Activated T-cell treated with anti-CD3 and anti-CD28 coated beads, Interleukin-2, amount 50 U/mL, for 72 hours (primary cell): ENCODE measurements around the gene HK2. TPM values are rescaled to one million over a fixed set of nuclear protein-coding genes. Genes with fewer than 3 reads are reported as not detected.
"Not testable (repeated sequence)": the region's sequence is repeated elsewhere in the genome, so short reads cannot be mapped to it uniquely, and the experiment has no call there.

Source experiments
- ATAC-seq, 2 donors: fragments of 150-1000 bp; cut with Tn5 transposase; replicated peaks in 1 of 2; 2 replicates each; pipeline ENCODE4 v1.10.0; 2021; ENCODE audit warnings: moderate library complexity in 2 of 2, mild to moderate bottlenecking in 1 of 2
- DNase-seq, 2 donors: peaks; one replicate each; pipeline ENCODE4 v3.0.0; 2021 to 2022; ENCODE audit warnings: mixed read lengths in 1 of 2
- H3K27ac Mint-ChIP-seq: one replicate; pipeline ENCODE4 v1.8.0; 2022; ENCODE audit warnings: mild to moderate bottlenecking, moderate library complexity, mixed read lengths
- H3K27me3 Mint-ChIP-seq: one replicate; pipeline ENCODE4 v1.8.0; 2022; ENCODE audit warnings: low read depth, mixed read lengths
- H3K36me3 Mint-ChIP-seq, 2 donors: one replicate each; pipeline ENCODE4 v1.8.0; 2022; ENCODE audit warnings: mixed read lengths in 2 of 2, mild to moderate bottlenecking in 1 of 2; ENCODE audit not compliant: insufficient read depth in 2 of 2
- H3K4me1 Mint-ChIP-seq: one replicate; pipeline ENCODE4 v1.8.0; 2022; ENCODE audit warnings: low read depth, mixed read lengths
- H3K4me3 Mint-ChIP-seq, 2 donors: one replicate each; pipeline ENCODE4 v1.8.0; 2022; ENCODE audit warnings: mild to moderate bottlenecking in 2 of 2, mixed read lengths in 2 of 2, moderate library complexity in 2 of 2
- H3K9me3 Mint-ChIP-seq, 2 donors: one replicate each; pipeline ENCODE4 v1.8.0; 2022; ENCODE audit warnings: mixed read lengths in 2 of 2
- total RNA-seq, 2 donors: library from RNA; stranded (reverse); gene quantifications; one replicate each; pipeline ENCODE4 v1.2.3, GENCODE V29; 2022

HK2 gene
- total RNA-seq, 2 donors from 2014 or later, result 31.2 to 36.4 TPM

GRCh38 chr2:74843433-74843832 is 9.5 kb downstream of the HK2 start:
- H3K36me3 Mint-ChIP-seq, result peaks cover 1 to 4% of the 10 kb centered on the region in 2 donors
- DNase-seq, result no peak
- H3K4me3 Mint-ChIP-seq, result peak overlapping the region; percentile 80 to 97
- H3K9me3 Mint-ChIP-seq, result no peaks in the 10 kb centered on the region
- peaks cover 99% of the 10 kb centered on the region for H3K4me1 Mint-ChIP-seq
- H3K27me3 Mint-ChIP-seq, result no peaks in the 10 kb centered on the region
- no peak for ATAC-seq
- peak overlapping the region; percentile 96 for H3K27ac Mint-ChIP-seq

- Mint-ChIP-seq H3K9me3 (no peaks in the 10 kb centered on the region), H3K4me1 (peaks cover 99% of the 10 kb centered on the region), H3K27ac (peak overlapping the region; percentile 96), H3K36me3 (peaks cover 1 to 4% of the 10 kb centered on the region in 2 donors), H3K4me3 (peak overlapping the region; percentile 80 to 97), H3K27me3 (no peaks in the 10 kb centered on the region)
- ATAC-seq (peak; percentile 89 to 90), DNase-seq (peak; percentile 42 to 46)
Observed at GRCh38 chr2:74843899-74844298, 10.0 kb downstream of the HK2 start.

GRCh38 chr2:74844752-74845151 is 10.8 kb downstream of the HK2 start:
- H3K4me3 Mint-ChIP-seq, result no peak overlapping the region

GRCh38 chr2:74845217-74845751 is 11.4 kb downstream of the HK2 start:
- peaks cover 100% of the 10 kb centered on the region for H3K4me1 Mint-ChIP-seq
- H3K36me3 Mint-ChIP-seq, result peaks cover 1 to 2% of the 10 kb centered on the region in 2 donors
- H3K4me3 Mint-ChIP-seq, result peak overlapping the region; percentile 53 to 56
- ATAC-seq (peak; percentile 46 to 52), DNase-seq (peak; percentile 34 to 48)
- no peaks in the 10 kb centered on the region for H3K9me3 Mint-ChIP-seq
- H3K27ac Mint-ChIP-seq, result peak overlapping the region; percentile 70
- no peaks in the 10 kb centered on the region for H3K27me3 Mint-ChIP-seq

More at GRCh38 chr2:74844752-74845151, 10.8 kb downstream of the HK2 start:
- no peak for ATAC-seq
- Mint-ChIP-seq H3K9me3 (no peaks in the 10 kb centered on the region), H3K36me3 (peaks cover 1 to 2% of the 10 kb centered on the region in 2 donors), H3K4me1 (peaks cover 100% of the 10 kb centered on the region), H3K27ac (no peak overlapping the region), H3K27me3 (no peaks in the 10 kb centered on the region)
- DNase-seq, result no peak

GRCh38 chr2:74845991-74846390 is 12.1 kb downstream of the HK2 start:
- Mint-ChIP-seq H3K4me3 (peak overlapping the region; percentile 39 to 59), H3K27ac (peak overlapping the region; percentile 74), H3K4me1 (peaks cover 100% of the 10 kb centered on the region)

GRCh38 chr2:74846481-74846880 is 12.6 kb downstream of the HK2 start:
- H3K36me3 Mint-ChIP-seq, result peaks cover 1 to 2% of the 10 kb centered on the region in 2 donors
- H3K27ac Mint-ChIP-seq, result peak overlapping the region; percentile 74
- ATAC-seq (no peak), DNase-seq (no peak)
- H3K9me3 Mint-ChIP-seq, result no peaks in the 10 kb centered on the region
- H3K4me3 Mint-ChIP-seq, result peak overlapping the region in 1 of 2 donors; percentile 59
- no peaks in the 10 kb centered on the region for H3K27me3 Mint-ChIP-seq
- H3K4me1 Mint-ChIP-seq, result peaks cover 99% of the 10 kb centered on the region

More at GRCh38 chr2:74845991-74846390, 12.1 kb downstream of the HK2 start:
- DNase-seq, result no peak
- Mint-ChIP-seq H3K9me3 (no peaks in the 10 kb centered on the region), H3K27me3 (no peaks in the 10 kb centered on the region), H3K36me3 (peaks cover 0 to 2% of the 10 kb centered on the region in 2 donors)
- ATAC-seq, result no peak

GRCh38 chr2:74847070-74847858 is 13.3 kb downstream of the HK2 start:
- no peaks in the 10 kb centered on the region for H3K27me3 Mint-ChIP-seq
- no peak for DNase-seq
- no peak overlapping the region for H3K4me3 Mint-ChIP-seq
- no peaks in the 10 kb centered on the region for H3K9me3 Mint-ChIP-seq
- ATAC-seq, result no peak
- no peak overlapping the region for H3K27ac Mint-ChIP-seq
- H3K4me1 Mint-ChIP-seq, result peaks cover 96% of the 10 kb centered on the region
- H3K36me3 Mint-ChIP-seq, result peaks cover 1 to 2% of the 10 kb centered on the region in 2 donors

- Mint-ChIP-seq H3K36me3 (peaks cover 1 to 4% of the 10 kb centered on the region in 2 donors), H3K9me3 (no peaks in the 10 kb centered on the region), H3K27ac (peak overlapping the region; percentile 97)
Observed at GRCh38 chr2:74849228-74849892, 15.4 kb downstream of the HK2 start.

GRCh38 chr2:74850496-74851190 is 16.7 kb downstream of the HK2 start:
- Mint-ChIP-seq H3K27ac (peak overlapping the region; percentile 97), H3K36me3 (peaks cover 4% of the 10 kb centered on the region in 2 donors), H3K4me3 (no peak overlapping the region), H3K4me1 (peaks cover 62% of the 10 kb centered on the region), H3K27me3 (no peaks in the 10 kb centered on the region), H3K9me3 (no peaks in the 10 kb centered on the region)
- ATAC-seq (no peak), DNase-seq (no peak)

More at GRCh38 chr2:74849228-74849892, 15.4 kb downstream of the HK2 start:
- ATAC-seq (peak; percentile 69 to 73), DNase-seq (peak; percentile 39 to 43)
- Mint-ChIP-seq H3K4me3 (peak overlapping the region; percentile 85 to 93), H3K4me1 (peaks cover 75% of the 10 kb centered on the region), H3K27me3 (no peaks in the 10 kb centered on the region)

GRCh38 chr2:74851191-74851566 is 17.3 kb downstream of the HK2 start:
- H3K4me1 Mint-ChIP-seq, result peaks cover 57% of the 10 kb centered on the region
- no peak overlapping the region for H3K4me3 Mint-ChIP-seq
- peak overlapping the region; percentile 8 for H3K27ac Mint-ChIP-seq
- DNase-seq, result no peak
- ATAC-seq, result no peak
- H3K9me3 Mint-ChIP-seq, result no peaks in the 10 kb centered on the region
- no peaks in the 10 kb centered on the region for H3K27me3 Mint-ChIP-seq
- peaks cover 4% of the 10 kb centered on the region in 2 donors for H3K36me3 Mint-ChIP-seq

- not testable (repeated sequence) for H3K4me3 Mint-ChIP-seq, ATAC-seq, H3K36me3 Mint-ChIP-seq, DNase-seq, H3K27me3 Mint-ChIP-seq, H3K27ac Mint-ChIP-seq, H3K9me3 Mint-ChIP-seq
- peaks cover 35% of the 10 kb centered on the region for H3K4me1 Mint-ChIP-seq
Observed at GRCh38 chr2:74853360-74853759, 19.4 kb downstream of the HK2 start.

GRCh38 chr2:74854401-74854800 is 20.5 kb downstream of the HK2 start:
- no peak overlapping the region for H3K4me3 Mint-ChIP-seq
- H3K27ac Mint-ChIP-seq, result no peak overlapping the region
- DNase-seq (no peak), ATAC-seq (no peak)
- no peaks in the 10 kb centered on the region for H3K27me3 Mint-ChIP-seq
- H3K4me1 Mint-ChIP-seq, result peaks cover 25% of the 10 kb centered on the region
- no peaks in the 10 kb centered on the region for H3K9me3 Mint-ChIP-seq
- peaks cover 4 to 5% of the 10 kb centered on the region in 2 donors for H3K36me3 Mint-ChIP-seq
